ENCODE measurements around the gene TIMM50.

- TF ChIP-seq, protein P1, sequence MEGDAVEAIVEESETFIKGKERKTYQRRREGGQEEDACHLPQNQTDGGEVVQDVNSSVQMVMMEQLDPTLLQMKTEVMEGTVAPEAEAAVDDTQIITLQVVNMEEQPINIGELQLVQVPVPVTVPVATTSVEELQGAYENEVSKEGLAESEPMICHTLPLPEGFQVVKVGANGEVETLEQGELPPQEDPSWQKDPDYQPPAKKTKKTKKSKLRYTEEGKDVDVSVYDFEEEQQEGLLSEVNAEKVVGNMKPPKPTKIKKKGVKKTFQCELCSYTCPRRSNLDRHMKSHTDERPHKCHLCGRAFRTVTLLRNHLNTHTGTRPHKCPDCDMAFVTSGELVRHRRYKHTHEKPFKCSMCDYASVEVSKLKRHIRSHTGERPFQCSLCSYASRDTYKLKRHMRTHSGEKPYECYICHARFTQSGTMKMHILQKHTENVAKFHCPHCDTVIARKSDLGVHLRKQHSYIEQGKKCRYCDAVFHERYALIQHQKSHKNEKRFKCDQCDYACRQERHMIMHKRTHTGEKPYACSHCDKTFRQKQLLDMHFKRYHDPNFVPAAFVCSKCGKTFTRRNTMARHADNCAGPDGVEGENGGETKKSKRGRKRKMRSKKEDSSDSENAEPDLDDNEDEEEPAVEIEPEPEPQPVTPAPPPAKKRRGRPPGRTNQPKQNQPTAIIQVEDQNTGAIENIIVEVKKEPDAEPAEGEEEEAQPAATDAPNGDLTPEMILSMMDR (IDR thresholded peaks at IDR 0.05; ENCODE audit: poor library complexity, severe bottlenecking), result no peak
- TF ChIP-seq EZH2 (IDR thresholded peaks at IDR 0.05; ENCODE audit: borderline replicate concordance, insufficient read depth, low read length, poor library complexity, severe bottlenecking) (no peak), POLR2AphosphoS5 (IDR thresholded peaks at IDR 0.05) (no peak), RAD21 (conservative IDR thresholded peaks at IDR 0.05) (no peak)
These were observed 34.1 kb upstream of the TIMM50 start for GRCh38 chr19:39446365-39447084.

Measured in neural cell (in vitro differentiated cells).